Pons (tissue), 1 donor: ENCODE results near the gene NAV2.
"Not testable (repeated sequence)": the region's sequence is repeated elsewhere in the genome, so short reads cannot be mapped to it uniquely, and the experiment has no call there.

ENCODE experiments used
- DNase-seq: peaks from one replicate; pipeline ENCODE4 v3.0.0-alpha.2; 2016; ENCODE audit warnings: low spot score

NAV2 gene

GRCh38 chr11:19921976-19922688 lies 209.5 kb downstream of the NAV2 start:
- no peak for DNase-seq

DNA sequence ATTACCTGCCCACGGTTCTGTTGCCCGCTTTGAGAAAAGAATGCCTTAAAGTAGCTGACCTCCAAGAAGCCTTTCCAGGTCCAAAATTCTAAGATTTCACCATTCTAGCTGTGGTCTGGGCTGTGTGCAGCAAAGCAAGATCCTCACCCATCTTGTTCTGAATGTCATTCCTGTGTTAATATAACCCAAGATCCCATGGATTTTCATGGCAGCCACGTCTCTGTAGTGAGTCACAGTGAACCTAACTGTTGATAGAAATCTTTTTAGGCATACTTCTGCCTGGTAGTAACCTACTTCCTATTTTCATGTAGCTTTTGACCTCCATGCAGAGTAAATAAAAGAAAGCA lies 210.0 kb downstream of the NAV2 start:
- no peak for DNase-seq

GRCh38 chr11:19923626-19924025 lies 211.0 kb downstream of the NAV2 start:
- no peak for DNase-seq

GRCh38 chr11:19924311-19924710 lies 211.7 kb downstream of the NAV2 start:
- DNase-seq, result no peak

DNA sequence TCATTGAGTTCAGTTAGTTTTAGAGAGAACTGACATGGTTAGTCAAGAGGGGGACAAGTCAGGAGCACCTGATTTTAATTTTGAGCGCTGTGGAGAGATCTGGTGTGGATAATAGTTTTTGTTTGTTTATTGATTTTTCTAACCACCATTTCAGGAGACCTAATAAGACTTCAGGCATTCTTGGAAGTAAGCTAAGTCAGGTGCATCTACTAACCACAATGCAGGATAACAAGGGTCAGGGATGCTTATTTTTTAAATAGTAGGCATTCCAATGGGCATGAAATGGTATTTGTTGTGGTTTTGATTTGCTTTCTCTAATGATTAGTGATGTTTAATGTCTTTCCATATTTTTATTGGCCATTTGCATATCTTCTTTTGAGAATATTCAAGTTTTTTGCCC lies 212.1 kb downstream of the NAV2 start:
- no peak for DNase-seq

DNA sequence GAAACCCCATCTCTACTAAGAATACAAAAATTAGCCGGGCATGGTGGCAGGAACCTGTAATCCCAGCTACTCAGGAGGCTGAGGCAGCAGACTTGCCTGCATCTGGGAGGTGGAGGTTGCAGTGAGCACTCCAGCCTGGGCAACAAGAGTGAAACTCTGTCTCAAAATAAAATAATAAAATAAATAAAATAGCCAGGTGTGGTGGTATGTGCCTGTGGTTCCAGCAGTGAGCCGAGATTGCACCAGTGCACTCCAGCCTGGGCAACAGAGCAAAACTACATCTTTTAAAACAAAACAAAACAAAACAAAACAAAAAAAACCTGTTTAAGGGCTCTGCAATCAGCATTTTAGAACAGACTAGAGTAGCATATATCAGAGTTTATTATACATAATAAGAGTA lies 214.8 kb downstream of the NAV2 start:
- DNase-seq, result not testable (repeated sequence)

GRCh38 chr11:19929147-19929546 lies 216.5 kb downstream of the NAV2 start:
- DNase-seq, result no peak

GRCh38 chr11:19929655-19930054 lies 217.0 kb downstream of the NAV2 start:
- DNase-seq, result no peak

DNA sequence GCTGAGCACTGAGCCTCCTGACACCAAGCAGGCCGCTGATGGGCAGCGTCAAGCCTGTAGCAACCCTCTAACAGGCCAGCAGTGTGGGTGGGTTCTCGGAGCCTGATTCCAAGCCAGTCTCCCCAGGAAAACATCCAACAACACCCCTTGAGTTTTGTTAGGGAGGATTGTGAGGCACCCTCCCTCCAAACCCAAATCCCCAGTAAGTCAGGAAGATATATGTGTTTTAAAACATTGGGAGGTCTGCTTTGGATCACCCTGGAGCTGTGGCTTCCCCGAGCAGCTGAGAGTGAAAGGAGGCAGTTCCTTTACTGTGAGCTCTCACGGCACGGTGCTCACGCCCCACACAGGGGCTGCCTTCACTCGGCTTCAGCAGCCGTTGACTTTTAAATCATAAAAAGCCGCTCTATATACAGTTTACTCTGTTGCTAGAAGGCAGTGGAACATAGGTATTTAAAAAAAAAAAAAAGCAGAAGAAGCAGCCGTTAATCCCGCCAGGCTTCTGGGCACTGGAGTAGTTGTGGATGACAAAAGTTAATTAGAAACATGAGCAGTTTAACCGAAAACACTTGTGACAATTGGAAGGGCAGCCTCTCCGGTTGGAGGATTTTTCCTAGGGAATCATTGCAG lies 218.6 kb downstream of the NAV2 start:
- DNase-seq, result no peak

DNA sequence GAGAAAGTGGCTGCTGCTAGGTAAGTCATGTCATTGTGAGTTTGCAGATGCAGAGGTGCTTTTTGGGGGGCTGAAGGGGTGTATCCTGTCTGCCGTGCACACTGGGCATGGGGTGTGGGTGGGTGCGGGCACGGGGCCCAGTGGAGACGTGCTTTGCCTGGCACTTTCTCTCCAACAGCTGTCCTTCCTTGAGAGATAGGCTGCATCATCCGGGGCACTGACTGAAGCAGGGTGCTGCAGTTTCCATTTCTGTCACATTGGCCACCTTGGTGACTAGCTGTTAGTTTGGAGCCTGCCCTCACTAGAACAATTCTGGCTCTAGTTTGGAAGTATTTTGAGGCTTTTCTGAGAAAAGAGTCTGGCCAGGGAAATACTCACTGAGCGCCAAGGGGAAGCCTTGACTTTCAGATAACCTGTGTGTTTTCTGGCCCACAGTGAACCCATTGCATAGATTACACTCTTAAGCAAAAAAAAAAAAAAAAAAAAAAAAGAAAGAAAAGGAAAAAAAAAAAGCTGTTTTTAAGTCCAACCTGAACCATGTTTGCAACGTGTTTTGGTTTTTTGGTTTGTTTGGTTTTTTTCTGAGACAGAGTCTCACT lies 219.2 kb downstream of the NAV2 start:
- no peak for DNase-seq

DNA sequence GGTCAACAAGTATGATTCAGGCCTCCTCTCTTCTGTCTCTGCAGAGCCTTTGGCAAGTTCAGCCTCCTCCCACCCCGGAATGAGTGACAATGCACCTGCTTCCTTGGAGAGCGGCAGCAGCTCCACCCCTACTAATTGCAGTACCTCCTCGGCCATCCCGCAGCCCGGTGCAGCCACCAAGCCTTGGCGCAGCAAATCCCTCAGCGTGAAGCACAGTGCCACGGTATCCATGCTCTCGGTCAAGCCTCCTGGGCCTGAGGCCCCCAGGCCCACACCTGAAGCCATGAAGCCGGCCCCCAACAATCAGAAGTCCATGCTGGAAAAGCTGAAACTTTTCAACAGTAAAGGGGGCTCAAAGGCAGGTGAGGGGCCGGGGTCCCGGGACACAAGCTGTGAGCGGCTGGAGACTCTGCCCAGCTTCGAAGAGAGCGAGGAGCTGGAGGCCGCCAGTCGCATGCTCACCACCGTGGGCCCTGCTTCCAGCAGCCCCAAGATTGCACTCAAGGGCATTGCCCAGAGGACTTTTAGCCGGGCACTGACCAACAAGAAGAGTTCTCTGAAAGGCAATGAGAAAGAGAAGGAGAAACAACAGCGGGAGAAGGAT lies 220.6 kb downstream of the NAV2 start:
- DNase-seq, result no peak

GRCh38 chr11:19933801-19934488 lies 221.3 kb downstream of the NAV2 start:
- DNase-seq, result no peak

DNA sequence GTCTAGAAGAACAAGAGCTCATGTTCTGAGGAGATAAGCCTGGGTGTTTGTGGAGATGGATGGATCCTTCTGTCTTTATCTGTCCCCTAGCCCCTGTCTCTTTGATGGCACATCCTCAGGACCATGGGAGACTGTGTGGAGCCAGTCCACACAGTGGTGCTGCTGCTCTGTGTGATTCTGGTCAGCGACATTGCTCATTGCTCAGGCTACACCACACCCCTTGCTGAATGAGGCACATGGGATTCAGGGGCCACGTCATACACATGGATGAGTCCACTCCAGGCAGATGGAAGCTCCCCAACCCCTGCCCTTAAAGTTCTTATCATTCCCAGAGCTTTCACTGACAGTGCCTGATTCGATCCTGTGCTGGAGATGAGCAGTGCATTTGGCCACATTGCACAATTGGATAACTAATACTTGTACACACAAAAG lies 222.2 kb downstream of the NAV2 start:
- DNase-seq, result no peak

DNA sequence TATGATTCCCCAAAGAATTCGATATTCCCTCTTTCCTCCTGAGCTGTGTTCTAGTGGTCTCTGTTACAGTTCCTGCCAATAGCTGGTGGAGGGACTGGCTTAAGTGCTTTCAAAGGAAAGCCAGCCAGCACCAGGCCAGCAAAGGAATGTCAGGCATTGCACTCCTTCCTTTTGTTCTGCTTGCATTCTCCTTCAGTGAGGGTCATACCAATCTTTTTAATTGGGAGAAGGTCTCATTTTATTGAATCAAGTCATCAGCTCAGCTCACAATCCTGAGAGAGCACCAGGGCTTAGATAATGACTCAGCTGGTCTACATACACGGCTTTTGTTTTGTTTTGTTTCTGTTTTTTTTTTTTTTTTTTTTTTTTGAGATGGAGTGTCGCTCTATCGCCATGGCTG lies 222.9 kb downstream of the NAV2 start:
- no peak for DNase-seq

DNA sequence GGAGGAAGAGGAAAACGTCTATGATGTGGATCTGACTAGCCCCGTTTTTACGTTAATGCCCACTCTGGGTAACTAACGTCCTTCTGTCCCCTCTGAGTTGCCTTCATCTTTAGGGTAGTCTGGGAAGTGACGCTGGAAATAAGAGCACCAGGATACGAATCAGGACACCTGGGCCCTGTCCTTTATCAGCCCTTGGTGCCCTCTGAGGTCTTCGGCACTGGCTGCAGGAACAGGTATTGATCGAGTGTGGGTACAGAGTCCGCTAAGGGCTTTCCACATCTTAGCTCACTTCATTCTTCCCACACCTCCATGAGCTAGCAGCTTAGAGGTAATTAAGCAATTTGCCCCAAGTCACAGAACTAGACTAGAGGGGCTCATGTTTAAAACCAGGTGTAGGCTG lies 223.8 kb downstream of the NAV2 start:
- DNase-seq, result no peak

DNA sequence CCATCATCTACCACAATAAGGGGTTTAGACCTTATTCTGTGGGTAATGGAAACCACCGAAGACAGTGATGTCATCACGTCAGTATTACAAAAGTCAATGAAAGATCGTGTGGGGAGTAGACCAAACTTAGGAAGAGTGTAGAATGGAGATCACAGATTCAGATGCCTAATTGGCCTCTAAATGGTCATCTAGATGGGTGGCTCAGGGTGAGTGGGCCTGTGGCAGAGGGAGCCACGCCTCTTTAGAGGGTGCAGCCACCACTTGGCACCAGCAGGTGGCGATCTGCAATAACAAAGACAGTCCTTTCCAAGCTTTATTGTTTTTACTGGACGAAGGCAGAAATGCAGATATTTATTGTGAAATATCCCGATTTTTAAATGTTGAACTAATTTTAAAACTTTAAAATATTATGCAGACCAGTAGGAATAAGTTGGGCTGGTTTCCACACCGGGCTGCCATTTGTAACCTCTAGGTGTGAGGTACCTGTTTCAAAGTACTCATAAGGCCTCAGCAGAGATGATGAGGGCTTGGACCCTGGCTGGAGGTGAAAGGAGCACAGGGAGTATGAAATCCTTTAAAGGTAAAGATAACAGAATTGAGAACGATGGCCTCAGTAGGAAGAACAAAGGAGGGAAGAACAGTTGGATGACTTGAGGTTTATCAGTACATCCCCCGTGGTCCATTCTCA lies 225.7 kb downstream of the NAV2 start:
- DNase-seq, result no peak

DNA sequence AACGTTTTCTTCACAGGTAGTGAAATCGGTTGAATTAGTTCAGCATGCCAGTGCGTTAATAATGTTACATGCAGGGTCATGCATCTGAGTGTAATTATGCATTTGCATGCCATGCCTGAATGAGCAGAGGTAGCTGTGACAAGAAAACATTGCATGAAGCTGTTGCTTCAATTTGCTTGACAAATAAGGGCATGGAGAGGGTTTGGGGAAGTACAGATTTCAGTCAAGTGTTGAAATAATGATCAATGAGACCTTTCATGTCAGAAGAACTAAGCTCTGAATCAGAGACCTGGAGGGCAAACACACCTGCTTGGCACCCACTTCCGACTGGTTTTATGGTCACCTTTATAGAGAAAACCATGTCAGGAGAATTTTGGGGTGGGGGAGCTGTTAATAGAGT lies 226.2 kb downstream of the NAV2 start:
- DNase-seq, result no peak

DNA sequence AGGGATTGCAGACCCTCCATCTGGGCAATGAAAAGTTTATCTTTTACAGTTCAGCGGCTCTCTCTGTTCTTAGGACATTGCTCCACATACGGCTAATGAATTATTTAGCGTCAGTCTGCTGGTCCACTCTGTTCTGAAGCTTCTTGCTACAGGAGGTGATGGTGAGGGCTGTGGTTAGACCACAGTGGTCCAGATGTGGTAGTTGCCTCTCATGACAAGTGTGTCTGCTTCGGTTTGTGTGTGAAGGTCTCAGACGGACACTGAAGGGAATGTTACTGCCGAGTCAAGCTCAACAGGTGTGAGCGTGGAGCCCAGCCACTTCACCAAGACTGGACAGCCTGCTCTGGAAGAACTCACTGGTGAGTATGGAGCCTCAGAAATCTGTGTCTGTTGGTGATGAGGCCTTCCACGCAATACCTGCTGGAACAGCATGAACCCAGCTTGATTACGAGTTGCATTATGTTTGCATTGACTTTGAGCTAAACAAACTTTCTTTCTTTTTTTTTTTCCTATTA lies 226.8 kb downstream of the NAV2 start:
- DNase-seq, result no peak

- DNase-seq, result no peak
These were observed 228.2 kb downstream of the NAV2 start for GRCh38 chr11:19940831-19941230.

DNA sequence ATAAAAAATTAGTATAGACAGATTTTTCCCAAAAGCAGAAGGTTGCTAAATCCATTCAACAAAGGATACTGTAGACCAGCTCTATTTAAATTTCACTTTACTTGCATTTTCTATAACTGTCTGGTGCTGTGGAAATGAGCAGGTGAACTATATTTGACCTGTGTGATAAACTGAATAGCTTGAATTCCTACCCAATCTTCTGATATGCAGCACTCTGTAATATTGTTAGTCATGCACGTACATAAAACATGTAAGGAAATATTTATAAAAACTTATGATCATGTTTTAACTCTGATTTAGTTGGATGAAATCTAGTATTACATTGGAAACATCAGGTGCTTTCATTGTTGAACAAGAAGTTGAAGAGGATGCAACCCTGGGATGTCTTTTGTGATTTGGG lies 234.0 kb downstream of the NAV2 start:
- DNase-seq, result no peak

DNA sequence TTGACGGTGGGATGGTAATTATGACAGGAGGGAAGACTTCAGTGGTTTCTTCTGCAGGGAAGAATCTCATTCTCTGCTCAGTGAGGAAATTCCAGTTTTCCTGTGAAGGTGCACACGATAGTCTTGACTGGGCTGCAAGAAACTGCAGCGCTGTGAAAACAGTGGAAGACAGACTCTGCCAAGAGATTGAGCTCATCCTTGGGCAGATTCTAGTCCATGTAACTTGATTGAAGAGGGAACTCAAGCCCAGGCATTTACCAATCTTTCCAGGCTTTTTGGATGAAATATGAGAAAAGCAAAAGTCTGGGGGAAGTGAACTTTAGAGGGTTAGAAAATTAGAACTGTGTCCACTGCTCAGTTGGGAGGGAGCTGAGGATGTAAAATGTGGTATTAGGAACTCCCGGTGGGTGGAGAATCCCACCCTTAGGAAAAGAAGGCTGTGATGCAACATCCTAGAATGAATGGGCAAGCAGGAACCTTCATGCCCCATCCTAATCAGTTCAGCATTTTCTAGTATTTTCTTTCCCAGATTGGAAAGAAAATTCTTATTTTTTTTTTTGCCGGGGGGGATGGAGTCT lies 235.0 kb downstream of the NAV2 start:
- DNase-seq, result no peak
